Stimulated activated CD4-positive, alpha-beta T cell treated with anti-CD3 and anti-CD28 coated beads, TNF-alpha, amount 100 ng/mL, for 48 hours (primary cell): ENCODE measurements around the gene TNFRSF25.

Experiments used
- DNase-seq, 3 donors: peaks; one replicate each; pipeline ENCODE4 v3.0.0-alpha.2; 2020; ENCODE audit warnings: low read depth in 3 of 3

TNFRSF25 gene, protein sequence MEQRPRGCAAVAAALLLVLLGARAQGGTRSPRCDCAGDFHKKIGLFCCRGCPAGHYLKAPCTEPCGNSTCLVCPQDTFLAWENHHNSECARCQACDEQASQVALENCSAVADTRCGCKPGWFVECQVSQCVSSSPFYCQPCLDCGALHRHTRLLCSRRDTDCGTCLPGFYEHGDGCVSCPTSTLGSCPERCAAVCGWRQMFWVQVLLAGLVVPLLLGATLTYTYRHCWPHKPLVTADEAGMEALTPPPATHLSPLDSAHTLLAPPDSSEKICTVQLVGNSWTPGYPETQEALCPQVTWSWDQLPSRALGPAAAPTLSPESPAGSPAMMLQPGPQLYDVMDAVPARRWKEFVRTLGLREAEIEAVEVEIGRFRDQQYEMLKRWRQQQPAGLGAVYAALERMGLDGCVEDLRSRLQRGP

DNA sequence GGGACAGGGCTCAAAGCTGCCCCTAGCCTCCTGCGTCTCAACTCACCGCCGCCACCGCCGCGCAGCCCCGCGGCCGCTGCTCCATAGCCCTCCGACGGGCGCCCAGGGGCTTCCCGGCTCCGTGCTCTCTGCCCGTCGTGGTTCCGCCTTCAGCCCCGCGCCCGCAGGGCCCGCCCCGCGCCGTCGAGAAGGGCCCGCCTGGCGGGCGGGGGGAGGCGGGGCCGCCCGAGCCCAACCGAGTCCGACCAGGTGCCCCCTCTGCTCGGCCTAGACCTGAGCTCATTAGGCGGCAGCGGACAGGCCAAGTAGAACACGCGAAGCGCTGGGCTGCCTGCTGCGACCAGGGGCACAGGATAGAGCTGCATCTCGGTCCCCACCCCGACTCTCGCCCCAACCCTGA lies at the start of gene TNFRSF25:
Gene TNFRSF25 (minus strand): TSS at position 151 of the 400 bp plus-strand sequence. CDS start 66 bp downstream, at position 85.
- DNase-seq, result no peak

DNA sequence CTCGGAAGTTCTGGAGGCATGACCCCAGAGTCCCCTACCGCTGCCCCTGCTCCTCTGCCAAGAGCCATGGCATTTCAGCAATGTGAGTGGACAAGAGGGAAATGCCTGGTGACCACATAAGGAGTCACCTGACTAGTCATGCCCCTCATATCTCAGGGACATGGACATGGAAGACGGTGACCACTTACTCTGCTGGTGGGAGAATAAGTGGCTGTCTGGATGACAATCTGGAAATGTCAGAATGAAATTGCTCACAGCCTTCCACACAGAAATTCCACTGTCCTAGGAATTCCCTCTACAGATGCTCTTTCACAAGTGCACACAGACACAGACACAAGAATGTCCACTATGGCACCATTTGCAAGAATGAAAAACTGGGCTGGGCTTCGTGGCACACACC lies 49.8 kb upstream of the TNFRSF25 start:
- DNase-seq, result no peak

DNA sequence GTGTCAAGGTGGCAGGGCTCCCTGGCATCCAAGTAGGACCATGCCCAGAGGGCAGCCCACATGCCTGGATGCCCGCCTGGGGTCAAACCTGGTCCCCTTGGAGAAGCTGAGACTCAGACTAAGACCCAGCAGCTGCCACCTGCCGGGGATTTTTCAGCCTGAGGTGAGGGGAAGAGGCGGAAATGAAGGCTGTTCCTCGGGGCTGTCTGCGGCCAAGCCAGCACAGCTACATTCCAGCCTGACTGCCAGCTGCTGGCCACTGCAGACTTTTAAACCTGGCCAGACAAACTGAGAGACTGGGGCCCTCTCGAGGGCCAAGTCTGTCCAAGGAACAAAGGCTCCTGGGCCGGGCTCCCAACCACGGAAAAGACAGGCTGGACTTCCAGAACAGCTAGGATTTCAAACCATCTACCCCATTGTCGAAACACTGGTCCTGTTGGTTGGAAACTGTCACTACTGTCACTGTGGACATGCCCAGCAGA lies 47.4 kb upstream of the TNFRSF25 start:
- no peak for DNase-seq

DNA sequence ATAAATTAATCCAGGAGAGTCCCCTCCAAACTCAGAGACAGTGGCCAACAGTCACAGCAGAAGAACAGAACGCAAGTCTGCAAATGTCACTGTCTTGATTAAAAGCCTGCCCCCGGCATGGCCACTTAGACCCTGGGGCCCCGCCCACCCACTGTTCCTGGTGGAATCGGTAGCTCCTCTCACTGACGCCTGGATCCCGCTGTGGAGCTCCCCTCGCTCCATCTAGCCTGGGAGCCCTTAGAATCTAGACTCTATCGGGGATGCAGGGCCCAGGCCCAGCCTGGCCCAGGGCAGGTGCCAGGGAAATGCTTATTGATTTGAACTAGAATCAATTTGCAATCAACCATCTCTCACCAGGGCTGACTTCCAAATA lies 46.9 kb upstream of the TNFRSF25 start:
- DNase-seq, result no peak

DNA sequence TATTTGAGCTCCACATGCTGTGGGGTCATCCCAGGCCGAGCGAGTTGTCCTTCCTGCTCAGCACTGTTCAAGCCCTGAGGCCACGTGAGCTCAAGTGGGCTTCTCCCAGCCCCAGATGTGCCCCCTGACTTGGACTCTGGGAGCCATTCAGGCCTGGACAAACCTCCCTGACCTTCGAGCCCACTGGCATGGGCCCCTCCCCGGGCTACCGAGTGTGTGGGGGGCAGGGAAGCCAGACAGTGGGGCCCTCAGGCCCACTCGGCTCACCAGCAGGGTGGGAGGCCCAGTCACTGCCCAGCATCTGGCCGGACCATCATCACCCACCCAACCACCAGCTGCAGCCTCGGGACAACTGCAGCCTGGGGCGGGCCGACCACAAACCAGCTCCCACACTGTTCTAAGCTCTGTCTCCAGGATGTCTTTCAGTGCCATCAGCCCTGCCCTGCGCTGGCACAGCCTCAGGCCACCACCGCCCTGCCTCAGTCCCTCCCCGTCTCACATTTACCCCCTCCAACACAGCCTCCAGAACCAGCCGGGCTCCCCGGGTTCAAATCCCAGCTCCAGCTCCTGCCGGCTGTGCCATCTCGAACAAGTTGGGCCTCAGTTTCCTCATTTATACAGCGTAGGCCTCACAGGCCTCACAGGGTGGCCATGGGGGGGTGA lies 46.4 kb upstream of the TNFRSF25 start:
- no peak for DNase-seq

DNA sequence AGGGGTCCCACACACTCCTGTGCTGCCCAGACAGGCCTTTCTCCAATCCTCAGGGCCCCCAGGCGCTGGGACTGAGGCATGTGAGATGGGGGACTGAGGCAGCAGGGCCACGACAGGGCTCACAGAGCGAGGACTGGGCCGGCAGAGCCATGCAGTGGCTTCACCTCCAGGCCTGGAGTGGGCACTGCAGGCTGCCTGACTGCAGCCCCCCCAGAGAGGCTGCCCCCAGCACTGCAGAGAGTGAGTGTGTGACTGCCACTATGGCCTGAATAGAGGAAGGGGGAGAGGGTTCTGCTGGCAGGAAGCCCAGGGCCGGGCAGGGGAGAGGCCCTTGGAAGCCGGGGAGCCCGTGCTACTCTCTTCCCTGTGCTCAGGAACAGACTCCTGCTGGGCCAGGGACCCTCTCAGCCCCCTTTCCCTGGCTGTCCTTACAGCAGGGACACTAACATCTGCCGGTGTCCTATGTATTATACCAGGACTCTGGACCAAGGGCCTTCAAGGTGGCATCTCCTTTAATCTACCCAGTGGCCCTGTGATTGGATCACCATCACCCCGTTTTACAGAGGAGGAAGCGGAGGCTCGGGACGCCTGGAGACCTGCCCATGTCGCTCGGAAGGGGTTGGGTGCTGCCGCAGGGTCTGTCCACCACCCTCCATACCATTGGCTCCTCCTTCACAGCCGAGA lies 45.7 kb upstream of the TNFRSF25 start:
- DNase-seq, result no peak

DNA sequence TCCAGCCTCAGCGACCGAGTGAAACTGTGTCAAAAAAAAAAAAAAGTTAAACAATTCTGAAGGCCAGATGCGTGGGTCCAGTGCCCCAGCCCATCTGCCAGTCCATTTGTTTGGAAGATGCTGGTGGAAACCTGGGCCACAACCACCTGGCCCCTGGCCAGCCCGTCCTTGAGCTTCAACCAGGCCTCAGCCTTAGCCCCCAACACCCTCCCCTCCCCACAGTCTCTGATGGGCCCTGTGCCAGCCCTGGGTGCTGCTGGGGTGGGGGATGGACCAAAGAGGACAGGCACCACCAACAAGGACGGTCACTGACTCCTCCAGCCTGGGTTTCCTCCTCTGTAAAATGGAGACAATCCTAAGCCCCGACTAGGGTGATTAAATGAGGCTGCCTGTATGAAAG lies 45.1 kb upstream of the TNFRSF25 start:
- DNase-seq, result no peak

DNA sequence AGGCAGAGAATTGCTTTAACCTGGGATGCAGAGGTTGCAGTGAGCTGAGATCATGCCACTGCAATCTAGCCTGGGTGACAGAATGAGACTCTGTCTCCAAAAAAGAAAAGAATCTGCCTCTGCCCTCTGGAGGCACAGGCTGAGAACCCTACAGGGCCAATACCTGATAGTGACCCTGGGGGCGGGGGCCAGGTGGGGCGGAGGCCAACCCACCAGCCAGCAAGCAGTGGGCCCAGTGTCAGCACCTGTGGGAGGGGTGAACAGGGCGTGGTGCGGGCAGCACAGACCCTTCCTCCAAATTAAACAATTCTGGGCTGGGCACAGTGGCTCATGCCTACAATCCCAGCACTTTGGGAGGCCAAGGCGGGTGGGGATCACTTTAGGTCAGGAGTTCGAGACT lies 44.5 kb upstream of the TNFRSF25 start:
- no peak for DNase-seq

DNA sequence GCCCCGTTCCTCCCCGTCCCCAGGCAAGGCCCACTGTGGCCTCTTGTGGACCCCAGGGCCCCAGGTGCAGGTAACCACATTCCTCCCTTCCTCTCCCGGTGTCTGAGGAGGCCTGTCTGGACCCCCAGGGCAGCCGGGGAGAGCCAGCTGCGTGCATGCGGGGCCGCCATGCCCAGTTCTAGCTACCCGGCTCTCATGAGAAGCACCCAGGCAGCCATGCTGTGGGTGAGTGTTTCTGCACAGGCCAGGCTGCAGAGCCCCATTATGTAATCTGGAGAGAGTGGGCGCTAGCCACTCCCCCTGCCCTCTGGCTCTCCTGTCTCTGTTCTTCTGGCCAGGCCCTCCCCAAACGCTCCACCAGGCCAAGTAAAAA lies 43.9 kb upstream of the TNFRSF25 start:
- DNase-seq, result no peak

DNA sequence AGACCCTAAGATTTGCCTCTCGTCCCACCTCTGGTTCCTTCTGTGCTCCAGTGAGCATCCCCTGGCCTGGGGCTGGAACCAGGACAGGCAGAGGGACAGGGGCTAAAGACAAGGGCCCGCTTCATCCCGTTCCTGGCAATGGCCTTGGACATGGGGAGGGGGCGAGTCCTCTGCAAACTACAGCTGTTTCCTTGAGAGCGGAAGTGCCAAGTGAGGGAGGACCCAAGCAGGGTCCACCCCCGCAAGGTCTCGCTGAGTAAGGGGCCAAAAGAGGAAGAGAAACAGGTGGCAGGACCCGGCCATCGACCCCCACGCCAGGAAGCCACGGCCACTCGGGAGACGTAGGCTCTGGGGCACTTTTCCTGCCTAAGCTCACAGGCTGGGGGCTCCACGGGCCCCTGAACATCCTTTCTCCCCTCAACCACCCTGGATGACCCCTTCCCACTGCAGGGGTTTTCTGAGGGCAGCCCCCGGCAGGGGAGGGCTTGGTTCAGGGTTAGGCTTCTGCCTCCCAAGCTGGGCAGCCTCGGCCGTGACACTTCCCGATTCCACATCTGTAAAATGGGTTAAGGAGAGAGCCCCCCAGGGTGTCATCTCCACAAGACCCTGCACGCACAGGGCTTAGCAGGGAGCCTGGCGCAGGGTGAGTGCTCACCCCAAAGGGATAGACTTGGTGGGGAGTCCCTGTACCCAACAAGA lies 43.4 kb upstream of the TNFRSF25 start:
- no peak for DNase-seq

DNA sequence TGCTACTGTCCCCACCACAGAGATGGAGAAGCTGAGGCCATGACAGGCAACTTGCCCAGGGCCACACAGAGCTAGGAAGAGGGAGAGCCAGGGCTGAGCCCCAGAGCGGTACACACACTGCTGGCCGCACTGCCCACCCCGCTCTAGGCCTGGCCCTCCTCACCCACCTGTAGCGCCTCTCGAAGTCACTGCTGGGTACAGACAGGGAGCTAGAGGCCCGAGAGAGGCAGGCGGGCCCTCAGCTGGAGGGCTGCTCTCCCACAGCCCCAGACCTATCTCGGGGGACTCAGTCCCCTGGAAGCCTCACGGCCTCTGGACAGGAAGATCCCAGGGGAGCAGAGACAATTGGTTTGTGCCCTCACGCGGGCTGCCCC lies 42.8 kb upstream of the TNFRSF25 start:
- DNase-seq, result no peak

DNA sequence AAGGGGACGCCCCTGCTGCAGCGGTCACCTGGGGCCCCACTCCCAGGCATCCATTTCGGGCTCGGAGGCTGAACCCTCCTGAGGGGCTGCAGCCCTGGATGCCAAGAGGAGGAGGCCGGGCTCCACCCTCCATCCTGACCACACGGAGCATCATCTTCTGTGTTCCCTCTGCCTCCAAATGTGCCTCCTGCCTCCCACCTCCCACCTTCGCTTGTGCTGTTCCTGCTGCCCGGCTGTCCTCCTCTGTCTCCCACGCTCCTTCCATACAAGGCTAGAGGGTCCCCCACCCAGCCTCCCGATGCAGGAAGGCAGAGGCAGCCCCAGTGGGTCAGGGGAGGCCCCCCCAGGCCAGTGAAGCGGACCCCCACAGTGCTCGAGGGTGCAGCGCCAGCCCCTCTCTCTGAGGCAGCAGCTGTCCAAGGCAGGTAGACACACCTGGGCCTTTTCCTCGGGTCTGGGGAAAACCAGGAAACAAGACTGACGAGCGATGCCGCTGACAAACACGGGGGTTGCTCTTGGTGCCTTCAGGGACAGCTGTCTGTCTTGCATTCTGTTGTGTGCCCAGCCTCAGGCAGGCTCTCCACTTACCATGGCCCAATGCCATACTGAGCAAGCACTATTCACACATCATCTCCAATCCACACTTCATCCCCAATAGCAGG lies 42.3 kb upstream of the TNFRSF25 start:
- no peak for DNase-seq

DNA sequence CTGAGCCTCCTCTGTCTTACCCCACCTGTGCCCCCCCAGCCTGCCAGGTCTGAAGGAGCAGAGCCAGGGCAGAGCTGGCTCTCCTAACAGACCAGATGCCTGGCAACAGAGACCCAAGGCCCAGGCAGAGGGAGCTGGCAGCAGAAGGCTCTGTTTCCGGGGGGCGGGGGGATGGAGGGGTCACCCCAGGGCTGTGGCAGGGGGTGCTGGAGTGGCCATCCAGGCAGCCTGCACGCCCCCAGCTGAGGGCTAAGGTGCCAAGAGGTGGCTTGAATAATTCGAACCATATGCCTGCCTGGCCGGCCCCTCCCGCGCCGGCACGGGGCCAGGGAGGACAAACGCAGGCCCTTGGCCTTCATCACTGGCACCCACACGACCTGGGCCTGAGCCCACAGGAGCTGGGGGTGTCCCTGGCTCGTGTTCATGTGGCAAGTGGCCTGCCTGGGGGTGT lies 41.5 kb upstream of the TNFRSF25 start:
- no peak for DNase-seq

DNA sequence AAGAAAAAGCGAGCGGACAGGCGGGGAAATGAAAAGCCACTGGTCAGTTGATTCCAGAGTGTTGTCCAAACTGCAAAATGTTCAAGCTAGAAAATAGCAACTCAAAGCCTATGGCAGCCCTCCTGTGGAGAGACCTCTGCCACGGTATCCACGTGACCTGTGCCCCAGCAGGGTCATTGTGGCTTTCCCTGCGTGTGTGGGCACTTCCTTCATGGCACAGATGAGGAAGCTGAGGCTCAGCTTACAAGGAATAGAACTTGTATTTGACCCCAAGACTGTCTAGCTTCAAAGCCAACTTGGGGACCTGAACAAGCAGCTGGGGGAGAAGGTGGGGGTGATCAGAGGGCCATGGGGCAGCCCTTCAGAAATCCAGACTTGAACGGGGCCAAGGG lies 41.1 kb upstream of the TNFRSF25 start:
- DNase-seq, result no peak

DNA sequence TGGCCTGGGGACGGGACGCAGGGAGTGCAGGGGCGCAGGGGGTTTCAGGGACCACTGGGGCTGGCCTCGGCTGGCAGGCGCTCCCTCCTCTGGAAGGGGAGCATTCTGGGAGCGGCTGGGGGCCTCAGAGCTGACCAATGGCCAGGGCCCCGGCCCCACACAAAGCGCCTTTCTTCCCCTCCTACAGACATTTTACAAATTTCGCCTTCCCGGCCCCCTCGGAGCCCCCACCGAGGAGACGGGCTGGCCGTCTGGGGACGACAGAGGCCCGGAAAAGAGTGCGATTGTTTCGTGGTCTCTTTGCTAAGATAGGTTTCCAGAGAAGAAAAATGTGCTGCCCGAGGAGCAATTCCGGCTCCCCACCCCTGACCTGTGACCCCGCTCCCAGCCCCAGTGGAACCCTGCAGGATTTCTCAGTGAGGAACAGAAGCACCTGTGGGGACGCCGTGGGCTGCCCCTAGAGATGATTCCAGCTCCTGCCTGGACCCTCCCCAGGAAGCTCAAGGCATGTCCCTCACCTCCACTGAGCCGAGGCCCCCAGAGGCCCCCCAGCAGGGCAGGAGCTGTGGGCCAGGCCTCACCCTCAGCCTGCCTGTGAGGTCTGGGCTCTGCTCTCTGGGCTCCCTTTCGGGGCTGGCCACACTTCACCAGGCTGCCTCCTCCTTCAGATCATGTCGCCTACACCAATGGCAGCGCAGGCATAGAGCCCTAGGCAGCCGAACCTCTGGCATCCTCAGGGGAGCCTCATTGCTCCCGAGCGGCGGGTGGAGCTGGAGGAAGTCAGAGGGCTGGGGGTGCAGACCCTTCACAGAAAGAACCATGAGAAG lies 40.5 kb upstream of the TNFRSF25 start:
- no peak for DNase-seq

DNA sequence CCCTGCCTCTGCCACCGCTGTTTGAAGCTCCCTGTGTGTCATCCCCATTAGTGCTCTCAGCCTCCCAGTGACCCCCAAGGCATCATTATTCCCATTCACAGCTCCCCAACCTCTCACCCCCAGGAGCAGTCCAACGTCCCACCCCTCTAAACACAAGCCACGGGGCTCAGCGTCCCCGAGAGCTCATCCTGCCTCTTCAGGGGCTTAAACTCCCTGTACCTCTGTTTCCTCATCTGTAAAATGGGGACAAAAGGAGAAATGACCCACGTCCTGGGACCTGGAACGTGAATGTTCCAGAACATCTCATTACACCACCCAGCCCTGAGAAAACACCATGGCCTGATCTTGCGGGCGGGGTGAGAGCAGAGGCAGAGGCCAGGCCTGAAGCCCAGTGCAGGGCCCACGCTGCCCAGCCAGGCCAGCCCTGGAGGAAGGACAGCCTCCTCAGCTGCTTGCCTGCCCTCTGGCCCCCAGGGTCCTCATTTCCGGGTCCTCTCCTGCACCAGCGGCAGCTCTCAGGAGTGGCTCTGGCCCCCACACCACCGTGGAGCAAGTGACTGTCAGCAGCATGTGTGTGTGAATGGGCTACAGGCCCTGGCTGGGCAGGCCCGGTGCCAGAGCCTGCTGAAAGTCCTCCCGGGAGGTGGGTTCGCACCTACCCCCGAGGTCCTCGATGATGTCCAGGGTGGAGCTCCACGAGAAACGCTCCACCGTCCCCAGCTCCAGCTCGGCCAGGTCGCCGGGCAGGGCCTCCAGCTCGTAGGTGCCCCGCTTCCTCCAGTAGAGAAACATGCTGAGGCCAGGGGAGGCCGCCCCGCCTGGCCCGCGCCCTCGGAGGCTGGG lies 39.6 kb upstream of the TNFRSF25 start:
- no peak for DNase-seq

DNA sequence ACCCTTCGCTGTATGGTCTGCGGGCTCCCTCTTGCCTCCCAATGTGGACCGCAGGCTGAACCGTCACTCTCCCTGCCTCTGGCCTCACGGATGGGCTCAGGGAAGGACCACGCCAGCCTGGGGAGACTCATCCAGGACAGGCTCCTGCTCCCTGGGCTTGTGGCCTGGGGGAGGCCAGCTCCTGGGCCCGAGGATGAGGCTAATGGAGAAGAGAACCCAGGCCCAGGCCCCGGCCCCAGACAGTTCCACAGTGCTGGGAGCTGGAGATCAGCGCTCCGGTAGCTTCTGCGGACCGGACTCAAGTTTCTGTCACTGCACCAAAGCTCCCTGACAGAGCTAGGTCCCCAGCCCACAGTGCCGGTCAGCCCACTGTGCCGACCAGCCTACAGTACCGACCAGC lies 38.9 kb upstream of the TNFRSF25 start:
- DNase-seq, result no peak

DNA sequence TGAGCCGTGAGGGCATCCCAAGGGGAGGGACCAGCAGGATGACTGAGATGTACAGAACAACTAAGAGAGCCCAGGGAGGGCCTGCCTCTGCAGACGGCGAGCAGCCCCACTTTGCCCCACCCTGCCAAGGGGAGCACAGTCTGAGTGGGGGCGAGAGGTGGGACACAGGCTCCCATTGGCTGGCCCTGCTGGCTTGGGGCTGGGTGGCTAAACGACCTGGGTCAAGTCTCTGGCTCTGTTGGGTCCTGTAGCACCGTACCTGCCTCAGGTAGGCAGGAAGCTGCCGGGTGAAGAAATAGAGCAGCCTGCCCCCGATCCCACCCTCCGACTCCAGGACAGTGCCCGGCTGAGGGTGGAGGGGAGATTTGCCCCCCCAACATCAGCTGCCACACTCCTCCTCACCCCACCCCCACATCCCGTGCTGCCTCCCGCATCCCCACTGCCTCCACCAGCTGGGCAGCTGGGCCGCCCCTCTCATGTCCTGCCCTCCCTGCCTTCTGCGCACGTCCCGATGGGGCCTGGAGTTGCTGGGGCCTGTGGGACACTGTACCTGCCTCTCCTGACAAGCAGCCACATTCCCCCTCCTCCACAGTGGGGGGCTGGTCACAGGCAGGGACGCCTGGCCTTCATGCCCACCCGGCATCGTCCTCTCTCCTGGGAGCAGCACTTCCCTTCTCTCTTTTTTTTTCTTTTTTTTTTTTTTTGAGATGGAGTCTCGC lies 38.1 kb upstream of the TNFRSF25 start:
- no peak for DNase-seq
